H1 (cell line): Measurements from ENCODE around the gene CYP1A1. TPM values are rescaled to one million over a fixed set of nuclear protein-coding genes. Genes with fewer than 3 reads are reported as not detected.

Experiments
- CTCF ChIA-PET: fragments of 300-600 bp; sonication (Branson Sonifier 250); formaldehyde crosslinking; loops from one replicate; lab custom pipeline; 2021; ENCODE audit not compliant: partially characterized antibody; lab: Charles Lee
- POLR2A ChIA-PET: fragments of 300-600 bp; sonication (Branson Sonifier 250); formaldehyde crosslinking; loops from one replicate; lab custom pipeline; 2021; ENCODE audit warnings: inconsistent platforms; ENCODE audit not compliant: partially characterized antibody; lab: Charles Lee
- DNase-seq, 2 experiments: peaks; one replicate each; pipeline versions ENCODE4 v3.0.0 to v3.0.0-alpha.2; 2010 to 2022; ENCODE audit warnings: low spot score in 2 of 2, low read depth in 1 of 2, mixed read lengths in 1 of 2
- FAIRE-seq: peaks from 2 replicates; lab custom pipeline; 2011; peaks lifted over from hg19 to GRCh38; lab: Jason Lieb, UNC
- H2AFZ ChIP-seq: 2 replicates; pipeline ENCODE4 v1.8.1; 2012; ENCODE audit warnings: low read length, inconsistent platforms
- H2AK5ac ChIP-seq: 2 replicates; pipeline ENCODE4 v1.6.1; 2013; ENCODE audit warnings: low read depth, low read length
- H2BK120ac ChIP-seq: replicated peaks from 2 replicates; pipeline ENCODE3; 2013; ENCODE audit warnings: low read depth, low read length, inconsistent platforms
- H2BK12ac ChIP-seq: 2 replicates; pipeline ENCODE4 v1.6.1; 2013; ENCODE audit warnings: low read depth, low read length
- H2BK15ac ChIP-seq: 2 replicates; pipeline ENCODE4 v1.6.1; 2013; ENCODE audit warnings: low read length
- H2BK20ac ChIP-seq: 2 replicates; pipeline ENCODE4 v1.6.1; 2013; ENCODE audit warnings: low read length
- H2BK5ac ChIP-seq: 2 replicates; pipeline ENCODE4 v1.6.1; 2013; ENCODE audit warnings: low read depth, low read length
- H3K14ac ChIP-seq: 2 replicates; pipeline ENCODE4 v1.6.1; 2013; ENCODE audit warnings: inconsistent platforms; ENCODE audit not compliant: insufficient read length
- H3K18ac ChIP-seq: 2 replicates; pipeline ENCODE4 v1.6.1; 2013; ENCODE audit warnings: low read length; ENCODE audit errors: extremely low read depth
- H3K23ac ChIP-seq: 2 replicates; pipeline ENCODE4 v1.6.1; 2013; ENCODE audit warnings: inconsistent platforms; ENCODE audit not compliant: insufficient read length
- H3K23me2 ChIP-seq: 2 replicates; pipeline ENCODE4 v1.6.1; 2013; ENCODE audit warnings: low read depth, low read length
- H3K27ac ChIP-seq: 2 replicates; pipeline ENCODE4 v1.6.1; 2011; ENCODE audit warnings: low read depth, low read length, inconsistent platforms
- H3K27me3 ChIP-seq, 4 experiments: replicated peaks in 1 of 4; 1 replicate in 1 of 4; 2 replicates in 3 of 4; pipeline versions ENCODE4 v1.6.1 to v1.8.1; 2011 to 2013; ENCODE audit warnings: low read length in 3 of 4, mild to moderate bottlenecking in 3 of 4, inconsistent platforms in 2 of 4, mixed read lengths in 2 of 4, moderate library complexity in 1 of 4; ENCODE audit not compliant: control insufficient read depth in 3 of 4, insufficient read depth in 3 of 4; ENCODE audit errors: extremely low read depth in 1 of 4
- H3K36me3 ChIP-seq, 4 experiments: 2 replicates each; pipeline versions ENCODE4 v1.6.1 to v1.8.1; 2011 to 2013; ENCODE audit warnings: mild to moderate bottlenecking in 4 of 4, low read length in 3 of 4, moderate library complexity in 2 of 4, control low read depth in 1 of 4, inconsistent platforms in 1 of 4; ENCODE audit not compliant: insufficient read depth in 4 of 4, control insufficient read depth in 2 of 4
- H3K4ac ChIP-seq: replicated peaks from 2 replicates; pipeline ENCODE3; 2013; ENCODE audit warnings: low read length, low read depth, mixed read lengths, inconsistent platforms; ENCODE audit not compliant: insufficient read length
- H3K4me1 ChIP-seq, 4 experiments: replicated peaks in 1 of 4; 1 replicate in 1 of 4; 2 replicates in 3 of 4; pipeline versions ENCODE4 v1.6.1 to v1.8.1; 2011 to 2013; ENCODE audit warnings: low read length in 3 of 4, inconsistent platforms in 2 of 4, mixed read lengths in 1 of 4; ENCODE audit not compliant: insufficient read depth in 4 of 4, control insufficient read depth in 3 of 4
- H3K4me2 ChIP-seq, 2 experiments: 2 replicates each; pipeline versions ENCODE4 v1.6.1 to v1.8.1; 2011 to 2013; ENCODE audit warnings: low read depth in 2 of 2, low read length in 2 of 2, control low read depth in 1 of 2, inconsistent platforms in 1 of 2, mild to moderate bottlenecking in 1 of 2; ENCODE audit not compliant: insufficient read depth in 1 of 2
- H3K4me3 ChIP-seq, 4 experiments: fragments of 200-600, 300-600 bp in 1 of 4; sonication (generic), shearing (Covaris generic), sonication (Bioruptor Twin) in 1 of 4; 2 replicates each; pipeline versions ENCODE4 v1.5.1 to v1.8.1; 2011 to 2016; ENCODE audit warnings: low read length in 4 of 4, low read depth in 3 of 4, control low read depth in 2 of 4, inconsistent platforms in 2 of 4, mild to moderate bottlenecking in 2 of 4, mixed read lengths in 1 of 4, moderate library complexity in 1 of 4; ENCODE audit not compliant: insufficient read depth in 2 of 4; ENCODE audit errors: extremely low read depth in 1 of 4
- H3K56ac ChIP-seq: replicated peaks from 2 replicates; pipeline ENCODE3; 2013; ENCODE audit warnings: low read depth, mild to moderate bottlenecking, mixed read lengths, low read length, inconsistent platforms; ENCODE audit not compliant: insufficient read length
- H3K79me1 ChIP-seq: 2 replicates; pipeline ENCODE4 v1.6.1; 2013; ENCODE audit warnings: low read depth, low read length, control low read depth
- H3K79me2 ChIP-seq, 2 experiments: 2 replicates each; pipeline versions ENCODE4 v1.6.1 to v1.8.1; 2012 to 2013; ENCODE audit warnings: low read length in 2 of 2, mild to moderate bottlenecking in 2 of 2, inconsistent platforms in 1 of 2; ENCODE audit not compliant: insufficient read depth in 2 of 2, control insufficient read depth in 1 of 2
- H3K9ac ChIP-seq, 4 experiments: replicated peaks in 1 of 4; 1 replicate in 1 of 4; 2 replicates in 3 of 4; pipeline versions ENCODE4 v1.6.1 to v1.8.1; 2011 to 2013; ENCODE audit warnings: low read depth in 3 of 4, low read length in 3 of 4, control low read depth in 2 of 4, mild to moderate bottlenecking in 2 of 4, moderate library complexity in 2 of 4, inconsistent platforms in 1 of 4; ENCODE audit errors: extremely low read depth in 1 of 4
- H3K9me3 ChIP-seq, 2 experiments: 2 replicates each; pipeline versions ENCODE4 v1.6.1 to v1.8.1; 2012 to 2013; ENCODE audit warnings: mild to moderate bottlenecking in 2 of 2, moderate library complexity in 2 of 2, control low read depth in 1 of 2, inconsistent platforms in 1 of 2, low read depth in 1 of 2, low read length in 1 of 2, mixed read lengths in 1 of 2; ENCODE audit not compliant: insufficient read depth in 2 of 2
- H4K20me1 ChIP-seq, 2 experiments: replicated peaks in 1 of 2; 2 replicates each; pipeline versions ENCODE3 to v1.8.1; 2011 to 2013; ENCODE audit warnings: inconsistent platforms in 2 of 2, low read length in 2 of 2, mild to moderate bottlenecking in 1 of 2; ENCODE audit not compliant: insufficient read depth in 2 of 2, control insufficient read depth in 1 of 2
- H4K5ac ChIP-seq: 2 replicates; pipeline ENCODE4 v1.6.1; 2013; ENCODE audit warnings: low read length, low read depth, mixed read lengths, inconsistent platforms; ENCODE audit not compliant: insufficient read length
- H4K8ac ChIP-seq: 2 replicates; pipeline ENCODE4 v1.8.0; 2013; ENCODE audit warnings: mild to moderate bottlenecking, moderate library complexity, low read length, inconsistent platforms; ENCODE audit not compliant: insufficient read depth; ENCODE audit errors: extremely low read depth
- H4K91ac ChIP-seq: replicated peaks from 2 replicates; pipeline ENCODE3; 2013; ENCODE audit warnings: low read length, mixed read lengths, inconsistent platforms; ENCODE audit not compliant: insufficient read length
- EGR1 ChIP-seq: IDR thresholded peaks from 2 replicates; pipeline ENCODE4 v1.6.1; 2011; ENCODE audit warnings: low read depth, low read length, borderline replicate concordance
- HDAC6 ChIP-seq: IDR thresholded peaks from one replicate; pipeline ENCODE4 v1.7.1; 2012; ENCODE audit warnings: low read depth, mild to moderate bottlenecking, inconsistent platforms, low read length, moderate library complexity
- SUZ12 ChIP-seq: fragments of 200-600 bp; sonication (generic); IDR thresholded peaks from 2 replicates; pipeline ENCODE4 v1.6.1; 2012; ENCODE audit warnings: mild to moderate bottlenecking, inconsistent platforms, low read length, moderate library complexity, mixed read lengths
- TAF1 ChIP-seq: IDR thresholded peaks from 2 replicates; pipeline ENCODE4 v1.6.1; 2011; ENCODE audit warnings: mild to moderate bottlenecking, low read depth, low read length
- TBP ChIP-seq: IDR thresholded peaks from 2 replicates; pipeline ENCODE4 v1.6.1; 2011; ENCODE audit warnings: low read depth, low read length, improper control_type of control experiment
- WGBS, 2 experiments: shearing (Covaris generic) in 1 of 2; methylation state at CpG; one replicate each; pipeline versions ENCODE4 v1.1.6 to v1.1.7; 2013 to 2015; ENCODE audit warnings: low lambda C conversion rate in 2 of 2, mixed read lengths in 2 of 2, inconsistent platforms in 1 of 2, low coverage in 1 of 2, missing lambda C conversion rate in 1 of 2; ENCODE audit not compliant: insufficient replicate concordance in 2 of 2, insufficient coverage in 1 of 2, insufficient read length in 1 of 2; ENCODE audit errors: extremely low coverage in 1 of 2, missing lambda C conversion rate in 1 of 2; 5-methylcytosine and 5-hydroxymethylcytosine counted together
- polyA plus RNA-seq, 7 experiments: library from polyadenylated mRNA; depleted of rRNA in 3 of 7; stranded (reverse) in 5 of 7; unstranded in 2 of 7; fragments of >200 nt in 5 of 7; fragments of 200-250 nt in 2 of 7; gene quantifications; 1 replicate in 5 of 7; 2 replicates in 1 of 7; 4 replicates in 1 of 7; pipeline versions ENCODE4 v1.2.1 to v1.2.3, GENCODE V29; 2011 to 2013; ENCODE audit warnings: missing spikeins in 2 of 7, mixed read lengths in 2 of 7
- total RNA-seq: library from RNA; stranded (reverse); fragmentation: NEBNext Ultra II Directional; extraction: Animal tissue kit (Norgen Biotek cat#: 25700); gene quantifications from 2 replicates; pipeline ENCODE4 v1.2.1, GENCODE V29; 2021

Gene CYP1A1
- total and polyA plus RNA-seq, 2 of the 8 experiments (the other 6 are each of a cell fraction or from before 2014, with no cell fraction given) = 0.32 to 0.35 TPM

GRCh38 chr15:74752531-74752930, 27.2 kb upstream of the CYP1A1 start:
- ChIA-PET POLR2A (interaction anchor here (1.5 to 4.8 kb wide), 2 partner anchors 8 to 12 kb away, joined by 4 to 47 read pairs; no protein-coding TSS in a partner anchor), CTCF (interaction anchor here (1.0 to 53.7 kb wide), 4 partner anchors 17 to 127 kb away, joined by 3 to 1439 read pairs (median 36); partner anchors contain the start of gene CLK3)
- WGBS, 2 experiments = 79% methylated on average over 5 of the region's 5 CpGs; no CpG with 5 or more reads in 1 of the 2 experiments
- no peaks in the 10 kb centered on the region for H3K79me2 ChIP-seq
- H3K4me2 ChIP-seq = no peak overlapping the region
- H3K27ac ChIP-seq = no peak overlapping the region
- H3K9ac ChIP-seq = no peak overlapping the region
- no peak overlapping the region for H3K56ac ChIP-seq
- no peak overlapping the region for H4K91ac ChIP-seq
- H2BK12ac ChIP-seq = no peak overlapping the region
- no peak overlapping the region for H3K18ac ChIP-seq
- H2BK120ac ChIP-seq = no peak overlapping the region
- no peaks in the 10 kb centered on the region for H3K23me2 ChIP-seq
- H3K9me3 ChIP-seq = no peaks in the 10 kb centered on the region
- H3K4ac ChIP-seq = no peak overlapping the region
- FAIRE-seq = no peak
- no peak for DNase-seq
- no peak overlapping the region for H2BK20ac ChIP-seq
- no peak overlapping the region for H4K5ac ChIP-seq
- H3K4me3 ChIP-seq = no peak overlapping the region
- H3K23ac ChIP-seq = no peak overlapping the region
- H2BK5ac ChIP-seq = no peak overlapping the region
- H3K4me1 ChIP-seq = peaks cover 0 to 4% (median 0%) of the 10 kb centered on the region in 4 experiments; a peak in 2 of 7 replicates
- TF ChIP-seq EGR1 = no peak
- TF ChIP-seq TAF1 = no peak
- TF ChIP-seq TBP = no peak
- TF ChIP-seq HDAC6 = no peak
- TF ChIP-seq SUZ12 = no peak
- H4K8ac ChIP-seq = no peak overlapping the region
- no peaks in the 10 kb centered on the region for H4K20me1 ChIP-seq
- no peak overlapping the region for H2BK15ac ChIP-seq
- no peaks in the 10 kb centered on the region for H3K36me3 ChIP-seq
- peaks cover 0 to 4% (median 2%) of the 10 kb centered on the region in 4 experiments; a peak in 2 of 7 replicates for H3K27me3 ChIP-seq
- H3K14ac ChIP-seq = no peak overlapping the region
- H2AK5ac ChIP-seq = no peak overlapping the region; the same call in 1 of the 2 replicates
- no peaks in the 10 kb centered on the region for H3K79me1 ChIP-seq
- no peak overlapping the region for H2AFZ ChIP-seq
